Natural killer cell (primary cell): ENCODE results near the gene STN1. TPM values are rescaled to one million over a fixed set of nuclear protein-coding genes. Genes with fewer than 3 reads are reported as not detected.

Experiments
- ATAC-seq, 3 donors: fragments of 150-1000 bp in 2 of 3; fragments of 200-7000 bp in 1 of 3; cut with Tn5 transposase; 1 replicate in 1 of 3; 2 replicates in 2 of 3; pipeline ENCODE4 v1.10.0; 2021; ENCODE audit warnings: mild to moderate bottlenecking in 2 of 3, moderate library complexity in 2 of 3
- DNase-seq, 2 donors: peaks; one replicate each; pipeline versions ENCODE4 v3.0.0 to v3.0.0-alpha.2; 2013 to 2021; ENCODE audit warnings: mixed read lengths in 1 of 2
- H3K27ac ChIP-seq: one replicate; pipeline ENCODE4 v1.5.1; 2013; ENCODE audit warnings: mild to moderate bottlenecking, low read length
- H3K27me3 ChIP-seq: one replicate; pipeline ENCODE4 v1.6.1; 2013; ENCODE audit warnings: low read length; ENCODE audit not compliant: control insufficient read depth, insufficient read depth
- H3K36me3 ChIP-seq: one replicate; pipeline ENCODE4 v1.6.1; 2013; ENCODE audit warnings: low read length; ENCODE audit not compliant: control insufficient read depth, insufficient read depth
- H3K4me1 ChIP-seq: one replicate; pipeline ENCODE4 v1.6.1; 2013; ENCODE audit warnings: low read length; ENCODE audit not compliant: control insufficient read depth, insufficient read depth
- H3K4me3 ChIP-seq: one replicate; pipeline ENCODE4 v1.5.1; 2013; ENCODE audit warnings: low read length
- H3K9me3 ChIP-seq: one replicate; pipeline ENCODE4 v1.6.1; 2013; ENCODE audit warnings: low read length; ENCODE audit not compliant: control insufficient read depth, insufficient read depth
- H3K27ac Mint-ChIP-seq, 2 donors: one replicate each; pipeline ENCODE4 v1.8.0; 2022; ENCODE audit warnings: mild to moderate bottlenecking in 2 of 2, mixed read lengths in 2 of 2, moderate library complexity in 1 of 2
- H3K27me3 Mint-ChIP-seq, 2 donors: one replicate each; pipeline ENCODE4 v1.8.0; 2022; ENCODE audit warnings: low read depth in 2 of 2, mixed read lengths in 2 of 2
- H3K36me3 Mint-ChIP-seq: one replicate; pipeline ENCODE4 v1.8.0; 2022; ENCODE audit warnings: mixed read lengths
- H3K4me1 Mint-ChIP-seq, 2 donors: one replicate each; pipeline ENCODE4 v1.8.0; 2022; ENCODE audit warnings: mixed read lengths in 2 of 2
- H3K4me3 Mint-ChIP-seq: one replicate; pipeline ENCODE4 v1.8.0; 2022; ENCODE audit warnings: mild to moderate bottlenecking, moderate library complexity, mixed read lengths
- H3K9me3 Mint-ChIP-seq, 2 donors: one replicate each; pipeline ENCODE4 v1.8.0; 2022; ENCODE audit warnings: mixed read lengths in 2 of 2
- CTCF ChIP-seq: fragments of 200-600 bp; IDR thresholded peaks from one replicate; pipeline ENCODE4 v1.8.0; 2022; ENCODE audit warnings: antibody characterized with exemption
- WGBS: methylation state at CpG from one replicate; pipeline ENCODE4 v1.1.7; 2013; ENCODE audit warnings: missing lambda C conversion rate; ENCODE audit not compliant: insufficient coverage; 5-methylcytosine and 5-hydroxymethylcytosine counted together
- intact Hi-C: fragments of 100-400 bp; cut with micrococcal nuclease; formaldehyde crosslinking; loops from one replicate; pipeline ENCODE4 v1.14.2; 2022
- total RNA-seq, 4 donors: library from RNA; stranded (reverse); fragments of 120-200 nt in 1 of 4; gene quantifications; one replicate each; pipeline versions ENCODE4 v1.2.3 to v1.2.4, GENCODE V29; 2013 to 2022

The STN1 gene
- total RNA-seq, 3 donors from 2014 or later (not counting 1 experiment from before 2014, with no cell fraction given), result 31.7 to 53.4 (median 34.0) TPM

DNA sequence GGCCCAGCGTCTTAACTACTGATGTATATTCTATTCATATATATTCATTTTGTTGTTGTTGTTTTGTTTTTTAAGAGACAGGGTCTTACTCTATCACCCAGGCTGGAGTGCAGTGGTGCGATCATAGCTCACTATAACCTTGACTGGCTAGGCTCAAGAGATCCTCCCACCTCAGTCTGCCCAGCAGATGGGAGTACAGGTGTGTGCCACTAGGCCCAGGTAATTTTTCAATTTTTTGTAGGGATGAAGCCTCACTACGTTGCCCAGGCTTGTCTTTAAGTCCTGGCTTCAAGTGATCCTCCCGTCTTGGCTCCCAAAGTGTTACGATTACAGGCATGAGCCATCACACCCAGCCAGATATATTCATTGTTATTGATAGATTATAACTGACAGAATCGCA, 12.9 kb upstream of the STN1 start:
- Mint-ChIP-seq H3K9me3 (no peaks in the 10 kb centered on the region), H3K36me3 (no peaks in the 10 kb centered on the region), H3K27ac (no peak overlapping the region), H3K27me3 (no peaks in the 10 kb centered on the region), H3K4me3 (no peak overlapping the region), H3K4me1 (no peaks in the 10 kb centered on the region)
- Histone ChIP-seq H3K9me3 (no peaks in the 10 kb centered on the region), H3K27me3 (no peaks in the 10 kb centered on the region), H3K36me3 (no peaks in the 10 kb centered on the region), H3K4me1 (no peaks in the 10 kb centered on the region), H3K27ac (no peak overlapping the region), H3K4me3 (no peak overlapping the region)
- intact Hi-C loops, result no loop called here
- DNase-seq, result no peak
- no peak for ATAC-seq
- TF ChIP-seq CTCF, result no peak
- 93% methylated on average over 5 of the region's 6 CpGs for WGBS

DNA sequence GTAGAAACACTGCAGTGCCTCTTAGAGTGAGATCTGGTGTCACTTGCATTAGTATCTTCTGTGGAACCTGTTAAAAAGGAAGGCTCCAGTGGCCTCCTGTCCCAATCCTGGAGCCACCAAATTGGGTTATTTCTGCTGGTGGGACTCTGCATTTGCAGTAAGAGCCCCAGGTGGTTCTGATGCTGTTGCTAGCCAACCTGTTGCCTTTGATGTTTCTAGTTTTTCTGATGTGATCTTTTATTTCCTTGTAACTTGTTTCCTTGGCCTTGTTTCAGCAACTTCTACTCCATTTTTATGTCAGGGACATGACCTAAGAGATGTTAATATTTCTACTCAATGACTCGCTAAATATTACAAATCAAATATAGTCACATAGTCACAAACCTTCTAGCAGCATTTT, 12.5 kb upstream of the STN1 start:
- Histone ChIP-seq H3K4me1 (no peaks in the 10 kb centered on the region), H3K9me3 (no peaks in the 10 kb centered on the region), H3K36me3 (no peaks in the 10 kb centered on the region), H3K4me3 (no peak overlapping the region), H3K27me3 (no peaks in the 10 kb centered on the region), H3K27ac (no peak overlapping the region)
- WGBS, result 100% methylated on average over 1 of the region's 1 CpG
- no peak for ATAC-seq
- Mint-ChIP-seq H3K4me3 (no peak overlapping the region), H3K27me3 (no peaks in the 10 kb centered on the region), H3K4me1 (no peaks in the 10 kb centered on the region), H3K36me3 (no peaks in the 10 kb centered on the region), H3K27ac (no peak overlapping the region), H3K9me3 (no peaks in the 10 kb centered on the region)
- intact Hi-C loops, result no loop called here
- no peak for TF ChIP-seq CTCF
- DNase-seq, result no peak

GRCh38 chr10:103929381-103929921, 11.5 kb upstream of the STN1 start:
- H3K27me3 Mint-ChIP-seq, result no peaks in the 10 kb centered on the region
- H3K27me3 ChIP-seq, result no peaks in the 10 kb centered on the region
- ATAC-seq (no peak), DNase-seq (no peak)
- H3K4me3 Mint-ChIP-seq, result no peak overlapping the region
- H3K27ac Mint-ChIP-seq, result no peak overlapping the region
- no peak overlapping the region for H3K4me3 ChIP-seq
- H3K4me1 ChIP-seq, result no peaks in the 10 kb centered on the region
- H3K9me3 Mint-ChIP-seq, result no peaks in the 10 kb centered on the region
- H3K36me3 Mint-ChIP-seq, result no peaks in the 10 kb centered on the region
- intact Hi-C loops, result no loop called here
- 86% methylated on average over 7 of the region's 7 CpGs for WGBS
- H3K9me3 ChIP-seq, result no peaks in the 10 kb centered on the region
- no peak for TF ChIP-seq CTCF
- H3K36me3 ChIP-seq, result no peaks in the 10 kb centered on the region
- no peak overlapping the region for H3K27ac ChIP-seq
- no peaks in the 10 kb centered on the region for H3K4me1 Mint-ChIP-seq

DNA sequence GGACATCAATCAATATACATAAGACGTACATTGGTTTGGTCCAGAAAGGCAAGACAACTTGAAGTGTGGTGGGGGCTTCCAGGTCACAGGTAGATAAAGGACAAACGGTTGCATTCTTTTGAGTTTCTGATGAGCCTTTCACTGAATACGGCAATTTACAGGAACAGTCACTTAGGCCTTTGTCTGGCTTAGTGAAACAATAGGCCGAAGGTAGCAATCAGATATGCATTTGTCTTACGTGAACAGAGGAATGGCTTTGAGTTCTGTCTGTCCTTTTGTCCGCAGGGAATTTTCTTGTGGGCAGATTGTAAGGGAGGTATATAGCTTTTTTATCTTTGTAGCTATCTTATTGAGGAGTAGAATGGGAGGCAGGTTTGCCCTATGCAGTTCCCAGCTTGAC, 10.8 kb upstream of the STN1 start:
- Mint-ChIP-seq H3K27me3 (no peaks in the 10 kb centered on the region), H3K4me3 (no peak overlapping the region), H3K4me1 (no peaks in the 10 kb centered on the region), H3K9me3 (no peaks in the 10 kb centered on the region), H3K36me3 (no peaks in the 10 kb centered on the region), H3K27ac (no peak overlapping the region)
- Histone ChIP-seq H3K27me3 (no peaks in the 10 kb centered on the region), H3K4me1 (no peaks in the 10 kb centered on the region), H3K36me3 (no peaks in the 10 kb centered on the region), H3K4me3 (no peak overlapping the region), H3K27ac (no peak overlapping the region), H3K9me3 (no peaks in the 10 kb centered on the region)
- intact Hi-C loops, result no loop called here
- WGBS, result 94% methylated on average over 6 of the region's 6 CpGs
- no peak for TF ChIP-seq CTCF
- DNase-seq (no peak), ATAC-seq (no peak)
